ENCODE data around the gene CRISP2. TPM values are rescaled to one million over a fixed set of nuclear protein-coding genes. Genes with fewer than 3 reads are reported as not detected.
"Not testable (repeated sequence)": the region's sequence is repeated elsewhere in the genome, so short reads cannot be mapped to it uniquely, and the experiment has no call there.

Gene CRISP2
- total RNA-seq, 2 donors from 2014 or later = not detected

- H3K9ac ChIP-seq (ENCODE audit: extremely low read depth, low read length, poor library complexity, severe bottlenecking) = no peak overlapping the region
- no peak overlapping the region for H3K27ac Mint-ChIP-seq
- H3K27me3 ChIP-seq (ENCODE audit: control insufficient read depth, insufficient read depth, low read length, poor library complexity, severe bottlenecking) = no peaks in the 10 kb centered on the region
- H3K4me3 ChIP-seq (ENCODE audit: low read length) = no peak overlapping the region
- H3K9me3 ChIP-seq (ENCODE audit: control insufficient read depth, low read length) = no peaks in the 10 kb centered on the region
- H3K4me1 ChIP-seq (ENCODE audit: control insufficient read depth, insufficient read depth, low read length) = peaks cover 2% of the 10 kb centered on the region
- H3K4me1 Mint-ChIP-seq = peaks cover 3% of the 10 kb centered on the region
- WGBS, 2 experiments (ENCODE audit: insufficient coverage in 1 of 2, insufficient read length in 1 of 2) = 94% methylated on average over 3 of the region's 3 CpGs; no CpG with 5 or more reads in 1 of the 2 experiments
- H3K27me3 Mint-ChIP-seq (ENCODE audit: insufficient read depth) = no peaks in the 10 kb centered on the region
- no peak overlapping the region for H3K4me3 Mint-ChIP-seq
- TF ChIP-seq CTCF (conservative IDR thresholded peaks at IDR 0.05) = no peak
- no peak overlapping the region for H3K27ac ChIP-seq (ENCODE audit: low read depth, low read length)
- H3K9me3 Mint-ChIP-seq = no peaks in the 10 kb centered on the region
- no peaks in the 10 kb centered on the region for H3K36me3 Mint-ChIP-seq (ENCODE audit: low read depth)
- DNase-seq = no peak
- no peaks in the 10 kb centered on the region for H3K36me3 ChIP-seq (ENCODE audit: control insufficient read depth, insufficient read depth, low read length)
Measured at GRCh38 chr6:49664817-49665216, 48.5 kb downstream of the CRISP2 start.

GRCh38 chr6:49664054-49664453 lies 49.3 kb downstream of the CRISP2 start:
- H3K9me3 Mint-ChIP-seq = not testable (repeated sequence)

GRCh38 chr6:49662892-49663261 lies 50.5 kb downstream of the CRISP2 start:
- H3K9ac ChIP-seq (ENCODE audit: extremely low read depth, low read length, poor library complexity, severe bottlenecking) = no peak overlapping the region
- Mint-ChIP-seq H3K27me3 (ENCODE audit: insufficient read depth) (peaks cover 1% of the 10 kb centered on the region), H3K4me1 (peaks cover 3% of the 10 kb centered on the region), H3K36me3 (ENCODE audit: low read depth) (no peaks in the 10 kb centered on the region), H3K4me3 (no peak overlapping the region), H3K27ac (no peak overlapping the region), H3K9me3 (no peaks in the 10 kb centered on the region)
- no peak for DNase-seq
- no peaks in the 10 kb centered on the region for H3K9me3 ChIP-seq (ENCODE audit: control insufficient read depth, low read length)
- no peak for TF ChIP-seq CTCF (conservative IDR thresholded peaks at IDR 0.05)
- H3K4me3 ChIP-seq (ENCODE audit: low read length) = no peak overlapping the region
- WGBS, 2 experiments (ENCODE audit: insufficient coverage in 1 of 2, insufficient read length in 1 of 2) = 100% methylated on average over 1 of the region's 1 CpG; no CpG with 5 or more reads in 1 of the 2 experiments
- H3K36me3 ChIP-seq (ENCODE audit: control insufficient read depth, insufficient read depth, low read length) = no peaks in the 10 kb centered on the region
- no peaks in the 10 kb centered on the region for H3K27me3 ChIP-seq (ENCODE audit: control insufficient read depth, insufficient read depth, low read length, poor library complexity, severe bottlenecking)
- H3K4me1 ChIP-seq (ENCODE audit: control insufficient read depth, insufficient read depth, low read length) = no peaks in the 10 kb centered on the region
- H3K27ac ChIP-seq (ENCODE audit: low read depth, low read length) = no peak overlapping the region

More at GRCh38 chr6:49664054-49664453, 49.3 kb downstream of the CRISP2 start:
- not testable (repeated sequence) for H3K4me1 ChIP-seq (ENCODE audit: control insufficient read depth, insufficient read depth, low read length); DNase-seq; H3K27me3 ChIP-seq (ENCODE audit: control insufficient read depth, insufficient read depth, low read length, poor library complexity, severe bottlenecking); H3K27me3 Mint-ChIP-seq (ENCODE audit: insufficient read depth); H3K36me3 ChIP-seq (ENCODE audit: control insufficient read depth, insufficient read depth, low read length); H3K27ac Mint-ChIP-seq; H3K4me3 ChIP-seq (ENCODE audit: low read length); H3K27ac ChIP-seq (ENCODE audit: low read depth, low read length); H3K9me3 ChIP-seq (ENCODE audit: control insufficient read depth, low read length); H3K9ac ChIP-seq (ENCODE audit: extremely low read depth, low read length, poor library complexity, severe bottlenecking); H3K4me1 Mint-ChIP-seq; H3K4me3 Mint-ChIP-seq; H3K36me3 Mint-ChIP-seq (ENCODE audit: low read depth)
- WGBS, 2 experiments (ENCODE audit: insufficient coverage in 1 of 2, insufficient read length in 1 of 2) = 100% methylated on average over 1 of the region's 1 CpG
